Stimulated activated CD4-positive, alpha-beta T cell treated with anti-CD3 and anti-CD28 coated beads, Interleukin-4, amount 100 ng/mL, for 48 hours (primary cell): Measurements from ENCODE around the gene CELF4.

Experiments used
- DNase-seq, 2 donors: peaks; one replicate each; pipeline ENCODE4 v3.0.0-alpha.2; 2020; ENCODE audit warnings: low read depth in 2 of 2

Gene CELF4

DNA sequence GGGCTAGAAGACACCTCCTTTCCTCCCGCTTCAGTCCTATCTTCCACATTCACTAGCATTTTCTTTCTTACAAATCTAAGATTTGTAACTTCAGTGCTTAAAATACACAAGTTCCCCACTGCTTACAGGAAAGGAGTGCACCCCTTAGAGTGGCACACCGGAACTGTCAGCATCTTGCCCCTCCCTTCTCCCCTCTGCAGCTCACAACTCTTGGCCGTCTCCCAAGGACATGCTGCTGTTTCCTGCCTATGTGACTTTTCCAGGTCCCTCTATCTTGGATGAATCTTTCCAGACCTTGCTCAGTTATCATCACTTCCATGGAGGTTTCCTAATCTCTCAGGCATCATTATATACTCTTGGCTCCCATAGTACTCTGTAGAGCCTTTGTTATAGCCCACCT, 334.8 kb downstream of the CELF4 start:
- no peak for DNase-seq

DNA sequence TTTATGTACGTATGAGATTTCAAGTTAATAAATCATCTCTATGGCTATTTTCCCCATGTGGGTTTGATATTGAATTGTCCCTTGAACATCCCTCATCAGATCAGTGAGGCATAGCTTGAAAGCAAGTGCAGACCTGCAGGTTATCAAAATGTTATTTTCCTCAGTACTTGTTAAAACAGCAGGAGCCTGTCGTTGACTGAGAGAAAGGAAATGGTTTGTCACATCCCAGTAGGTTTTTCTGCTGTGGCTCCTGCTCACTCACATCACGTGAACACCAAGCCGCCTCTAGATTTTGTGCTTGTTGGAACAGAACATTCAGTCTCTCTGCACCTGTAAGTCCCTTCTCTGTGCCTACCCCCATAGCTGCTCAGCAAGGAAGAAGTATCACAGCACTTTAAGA, 340.3 kb downstream of the CELF4 start:
- DNase-seq: no peak

DNA sequence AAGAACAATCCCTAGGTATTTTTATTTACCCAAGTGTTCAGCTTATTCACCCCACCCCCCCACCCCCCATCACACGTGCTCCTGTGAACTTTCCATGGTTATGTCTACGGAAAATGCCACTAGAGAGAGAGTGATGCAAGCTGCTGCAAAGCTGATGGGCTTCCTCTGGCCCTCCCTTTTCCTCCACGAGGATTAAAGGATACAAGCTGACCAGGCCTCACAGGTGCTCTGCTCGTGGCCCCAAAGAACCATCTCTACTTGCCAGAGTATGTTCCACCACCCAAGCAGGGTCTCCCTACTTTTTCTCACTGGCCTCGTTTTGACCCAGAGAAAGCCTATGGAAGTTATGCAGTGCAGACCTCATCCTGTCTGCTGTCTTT, 342.6 kb downstream of the CELF4 start:
- no peak for DNase-seq

DNA sequence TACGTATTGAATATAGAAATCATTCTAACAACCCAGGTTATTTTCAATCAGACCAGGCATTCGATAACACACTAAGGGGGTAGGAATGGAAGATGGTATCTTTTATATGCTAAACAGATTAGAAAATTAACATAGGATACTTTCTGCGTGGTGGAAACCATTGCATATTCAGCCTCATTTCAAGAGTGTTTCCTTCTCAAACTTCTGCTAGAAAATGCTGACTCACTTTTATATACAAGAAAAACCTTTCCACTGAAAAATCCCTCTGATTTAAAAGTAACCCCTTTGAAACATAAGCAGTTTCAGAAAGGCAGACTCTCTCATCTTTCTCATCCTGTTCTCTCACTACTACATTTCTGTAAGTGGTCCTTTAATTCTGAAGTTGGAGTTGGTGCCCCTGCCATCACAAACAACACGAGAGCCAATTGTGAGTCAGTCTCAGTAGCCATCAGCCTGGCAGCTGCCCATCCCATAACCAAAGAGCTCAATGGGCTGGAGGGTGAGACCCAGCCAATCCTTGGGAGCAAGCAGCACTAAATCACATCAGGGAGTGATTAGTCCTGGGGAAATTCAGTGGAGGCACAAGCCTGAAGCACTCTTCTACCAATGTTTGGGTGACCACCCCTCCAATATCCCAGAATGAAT, 343.1 kb downstream of the CELF4 start:
- DNase-seq: no peak

DNA sequence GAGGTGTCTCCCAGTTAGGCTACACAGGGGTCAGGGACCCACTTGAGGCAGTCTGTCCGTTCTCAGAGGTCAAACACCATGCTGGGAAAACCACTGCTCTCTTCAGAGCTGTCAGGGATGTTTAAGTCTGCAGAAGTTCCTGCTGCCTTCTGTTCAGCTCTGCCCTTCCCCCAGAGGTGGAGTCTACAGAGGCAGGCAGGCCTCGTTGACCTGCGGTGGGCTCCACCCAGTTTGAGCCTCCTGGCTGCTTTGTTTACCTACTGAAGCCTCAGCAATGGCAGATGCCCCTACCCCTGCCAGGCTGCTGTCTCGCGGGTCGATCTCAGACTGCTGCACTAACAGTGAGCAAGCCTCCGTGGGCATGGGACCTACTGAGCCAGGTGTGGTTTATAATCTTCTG, 346.3 kb downstream of the CELF4 start:
- DNase-seq: no peak

DNA sequence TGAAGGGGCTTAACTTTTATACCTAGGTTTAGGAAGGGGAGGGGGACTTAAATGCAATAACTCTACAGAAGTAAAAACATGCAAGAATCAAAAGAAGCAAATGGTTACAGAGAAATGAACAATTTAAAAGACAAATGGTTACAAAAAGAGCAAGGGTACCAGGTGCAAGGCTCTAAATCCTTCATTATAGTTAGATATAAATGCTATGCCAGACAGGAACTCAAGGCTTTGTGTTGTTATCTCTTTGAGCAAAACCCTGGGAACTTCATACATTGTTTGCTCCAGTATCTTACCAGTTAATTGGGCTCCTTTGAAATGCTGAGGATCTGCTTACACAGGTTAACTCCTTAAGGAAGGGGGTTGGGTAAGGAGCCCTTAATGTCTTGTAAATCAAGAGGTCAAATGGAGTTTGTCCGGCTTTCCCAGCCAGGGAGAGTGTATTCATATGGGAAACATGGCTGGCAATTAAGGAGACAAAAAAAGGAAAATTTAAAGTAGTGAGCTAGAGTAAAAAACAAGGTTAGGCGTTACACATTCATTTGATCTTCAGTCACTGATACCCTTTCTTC, 347.5 kb downstream of the CELF4 start:
- DNase-seq: no peak

DNA sequence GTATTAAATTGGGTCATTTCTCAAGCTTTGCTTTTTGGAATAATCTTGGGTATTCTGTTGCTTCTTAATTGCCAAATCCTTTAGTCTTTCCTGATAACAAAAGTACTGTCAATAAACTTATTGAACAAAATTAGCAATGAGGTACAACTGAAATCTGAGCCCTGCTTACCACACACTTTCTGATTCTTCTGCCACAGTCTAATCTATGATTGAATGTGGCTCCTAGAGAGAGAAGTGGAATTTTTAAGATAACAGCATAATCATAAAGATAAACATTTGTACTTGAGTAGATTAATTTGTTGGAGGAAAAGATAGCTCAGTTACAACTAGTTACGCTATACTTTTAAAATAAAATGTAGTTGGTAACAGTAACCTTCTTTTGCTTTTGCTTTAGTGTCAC, 354.8 kb downstream of the CELF4 start:
- DNase-seq: no peak

DNA sequence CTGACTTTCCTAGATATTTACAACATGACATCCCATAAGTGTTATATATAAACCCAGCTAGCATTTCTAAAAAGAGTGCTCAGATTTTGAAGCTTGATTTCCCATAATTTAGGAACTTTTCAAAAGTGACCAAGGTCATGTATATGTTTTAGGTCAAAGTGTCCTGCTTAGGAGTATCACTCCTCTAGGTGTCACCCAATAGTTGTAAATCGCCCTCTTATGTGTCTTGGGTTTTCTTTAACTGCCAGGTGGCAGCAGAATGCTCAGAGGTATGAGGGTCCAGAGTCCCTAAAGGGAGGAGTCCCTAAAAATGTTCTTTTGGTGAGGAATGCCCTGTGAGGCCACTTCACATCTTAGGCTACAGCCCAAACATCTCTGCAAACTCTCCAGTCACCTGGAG, 358.3 kb downstream of the CELF4 start:
- no peak for DNase-seq

DNA sequence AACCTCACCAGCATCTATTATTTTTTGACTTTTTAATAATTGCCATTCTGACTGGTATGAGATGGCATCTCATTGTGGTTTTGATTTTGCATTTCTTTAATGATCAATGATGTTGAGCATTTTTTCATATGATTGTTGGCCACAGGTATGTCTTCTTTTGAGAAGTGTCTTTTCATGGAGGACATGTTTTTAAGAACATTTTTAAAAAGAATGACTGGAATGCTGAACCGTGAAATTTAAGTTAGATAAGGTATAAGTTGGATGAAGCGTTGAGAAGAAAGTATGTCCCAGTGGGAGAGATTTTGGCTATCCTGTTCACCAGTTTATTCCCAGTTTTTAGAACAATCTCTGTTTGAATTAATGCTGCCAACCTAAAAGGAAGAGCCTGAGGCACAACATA, 365.9 kb downstream of the CELF4 start:
- no peak for DNase-seq
